RKO (cell line): ENCODE data around the gene NTM.

Experiments
- DNase-seq: peaks from one replicate; pipeline ENCODE4 v3.0.0-alpha.2; 2016; ENCODE audit warnings: low spot score

Gene NTM

GRCh38 chr11:131867457-131868257, 497.2 kb downstream of the NTM start:
- DNase-seq, result peak; percentile 61

GRCh38 chr11:131868629-131869507, 498.5 kb downstream of the NTM start:
- peak; percentile 27 for DNase-seq

GRCh38 chr11:131870305-131870704, 499.9 kb downstream of the NTM start:
- no peak for DNase-seq

GRCh38 chr11:131871006-131871405, 500.6 kb downstream of the NTM start:
- DNase-seq, result no peak

- no peak for DNase-seq
Measured at GRCh38 chr11:131874070-131874469, 503.7 kb downstream of the NTM start.

GRCh38 chr11:131875611-131876010, 505.2 kb downstream of the NTM start:
- DNase-seq, result no peak

- DNase-seq, result no peak
Measured at GRCh38 chr11:131877246-131877942, 507.0 kb downstream of the NTM start.

- DNase-seq, result no peak
Measured at GRCh38 chr11:131880316-131880715, 509.9 kb downstream of the NTM start.

GRCh38 chr11:131880976-131881375, 510.6 kb downstream of the NTM start:
- DNase-seq, result no peak

GRCh38 chr11:131883332-131883731, 512.9 kb downstream of the NTM start:
- DNase-seq, result no peak

- DNase-seq, result no peak
Measured at GRCh38 chr11:131884461-131885073, 514.2 kb downstream of the NTM start.

- no peak for DNase-seq
Measured at GRCh38 chr11:131885431-131885830, 515.0 kb downstream of the NTM start.

- DNase-seq, result no peak
Measured at GRCh38 chr11:131886201-131886600, 515.8 kb downstream of the NTM start.

GRCh38 chr11:131888230-131888855, 517.9 kb downstream of the NTM start:
- no peak for DNase-seq

- no peak for DNase-seq
Measured at GRCh38 chr11:131889146-131889577, 518.7 kb downstream of the NTM start.

GRCh38 chr11:131889760-131890581, 519.6 kb downstream of the NTM start:
- no peak for DNase-seq

- DNase-seq, result no peak
Measured at GRCh38 chr11:131893103-131893890, 522.9 kb downstream of the NTM start.

- DNase-seq, result no peak
Measured at GRCh38 chr11:131893988-131894387, 523.6 kb downstream of the NTM start.

- DNase-seq, result no peak
Measured at GRCh38 chr11:131894615-131895544, 524.5 kb downstream of the NTM start.
